ENCODE results near the gene ZCCHC2. TPM values are rescaled to one million over a fixed set of nuclear protein-coding genes. Genes with fewer than 3 reads are reported as not detected.

The ZCCHC2 gene
- total and polyA plus RNA-seq, 9 of the 15 experiments (the other 6 are each of a cell fraction or from before 2014, with no cell fraction given), result 1.0 to 9.2 (median 6.0) TPM

GRCh38 chr18:62602706-62603105 lies 79.9 kb downstream of the ZCCHC2 start (continued):
- TF ChIP-seq ARID1B (IDR thresholded peaks at IDR 0.05) (no peak), CREM (IDR thresholded peaks at IDR 0.05; ENCODE audit: low read depth) (no peak), PBX2 (CRISPR knock-in tag; IDR thresholded peaks at IDR 0.05; ENCODE audit: low read depth) (no peak), PBX2 (tag; conservative IDR thresholded peaks at IDR 0.05; ENCODE audit: low read depth) (no peak), NCOA6 (IDR thresholded peaks at IDR 0.05) (no peak)

- CTCF ChIA-PET (ENCODE audit: low intra/inter-chr PET ratio), result no interaction called here
- in situ Hi-C loops (cut with MboI), result loop anchor here (10.0 kb wide), 1 partner anchor 382 kb away; no protein-coding TSS in a partner anchor
- TF ChIP-seq ZNF316 (IDR thresholded peaks at IDR 0.05), result 0 out of 2 replicates have a peak, but pooled peaks have one; percentile 12
- TF ChIP-seq PRPF4 (IDR thresholded peaks at IDR 0.05; ENCODE audit: insufficient read depth, low read depth, low read length, poor library complexity, severe bottlenecking), result no peak
These were observed 80.4 kb downstream of the ZCCHC2 start for GRCh38 chr18:62603211-62603610.

More at GRCh38 chr18:62603211-62603610, 80.4 kb downstream of the ZCCHC2 start:
- H2AFZ ChIP-seq (ENCODE audit: low read depth, low read length), result no peak overlapping the region
- H3K4me2 ChIP-seq (ENCODE audit: insufficient read depth, low read length), result no peak overlapping the region
- FAIRE-seq, result no peak
- no peaks in the 10 kb centered on the region; a peak in 3 of 5 replicates for H3K4me1 ChIP-seq (replicated peaks in 1 of 2; ENCODE audit: control insufficient read depth in 2 of 2, insufficient read depth in 2 of 2, low read length in 2 of 2)
- no peaks in the 10 kb centered on the region for H4K20me1 ChIP-seq (replicated peaks; ENCODE audit: control insufficient read depth, insufficient read depth, low read length)
- no peak for DNase-seq (ENCODE audit: extremely low read depth in 1 of 4, low spot score in 3 of 4)
- 20% methylated on average over 6 of the region's 6 CpGs for WGBS (ENCODE audit: insufficient coverage, low coverage, missing lambda C conversion rate)
- H3K9ac ChIP-seq (ENCODE audit: insufficient read depth in 1 of 2, low read depth in 2 of 2, low read length in 2 of 2), result no peak overlapping the region
- H3K4me3 ChIP-seq, result no peak overlapping the region
- no peaks in the 10 kb centered on the region for H3K36me3 ChIP-seq (ENCODE audit: control insufficient read depth, insufficient read depth, low read length)
- peaks cover 0 to 17% of the 10 kb centered on the region in 2 experiments; a peak in 2 of 5 replicates for H3K27me3 ChIP-seq (ENCODE audit: control insufficient read depth in 2 of 2, insufficient read depth in 2 of 2, low read length in 2 of 2)
- no TSS peak for BruUV-seq (replicated peaks)
- no peaks in the 10 kb centered on the region for H3K9me3 ChIP-seq (replicated peaks; ENCODE audit: control insufficient read depth, insufficient read depth, low read depth, low read length)
- no peaks in the 10 kb centered on the region for H3K9me1 ChIP-seq (ENCODE audit: control insufficient read depth, insufficient read depth, low read length)
- POLR2A ChIA-PET, result no interaction called here
- no peak for ATAC-seq
- H3K79me2 ChIP-seq (ENCODE audit: control insufficient read depth, insufficient read depth, low read length), result no peaks in the 10 kb centered on the region
- intact Hi-C loops (cut with micrococcal nuclease), result no loop called here
- no peak overlapping the region for H3K27ac ChIP-seq (ENCODE audit: extremely low read depth, low read depth, low read length)

All from K562 (cell line).